HL-60 (cell line): ENCODE data around the gene VPS26C.

Experiments
- CTCF ChIP-seq: IDR thresholded peaks from one replicate; pipeline ENCODE4 v1.5.1; 2011; ENCODE audit warnings: low read length, control low read depth, inconsistent platforms; ENCODE audit not compliant: insufficient read depth
- GABPA ChIP-seq: IDR thresholded peaks from 2 replicates; pipeline ENCODE4 v1.6.1; 2012; ENCODE audit warnings: low read depth
- POLR2AphosphoS5 ChIP-seq: IDR thresholded peaks from 2 replicates; pipeline ENCODE4 v1.6.1; 2012; ENCODE audit warnings: low read depth
- REST ChIP-seq: IDR thresholded peaks from 2 replicates; pipeline ENCODE4 v1.6.1; 2012; ENCODE audit warnings: low read depth; ENCODE audit not compliant: insufficient replicate concordance
- SPI1 ChIP-seq: IDR thresholded peaks from 2 replicates; pipeline ENCODE4 v1.6.1; 2012; ENCODE audit warnings: low read depth, mild to moderate bottlenecking, borderline replicate concordance

GRCh38 chr21:37257967-37258877 is 8.9 kb downstream of the VPS26C start:
- peak; percentile 81 for TF ChIP-seq POLR2AphosphoS5
- no peak for TF ChIP-seq CTCF
- no peak for TF ChIP-seq REST
- TF ChIP-seq GABPA: no peak
- no peak for TF ChIP-seq SPI1
